Lower leg skin (tissue), 4 donors: Measurements from ENCODE around the gene GBF1. TPM values are rescaled to one million over a fixed set of nuclear protein-coding genes. Genes with fewer than 3 reads are reported as not detected.

ENCODE experiments used
- DNase-seq, 2 donors: peaks; one replicate each; pipeline ENCODE4 v3.0.0-alpha.2; 2019; ENCODE audit warnings: low spot score in 2 of 2
- H3K4me3 ChIP-seq: fragments of 200-600 bp; sonication (generic); 2 replicates; pipeline ENCODE4 v1.5.1; 2017; ENCODE audit warnings: mild to moderate bottlenecking, low read depth; ENCODE audit not compliant: poor library complexity, severe bottlenecking
- POLR2A ChIP-seq, 2 donors: fragments of 450-650 bp; IDR thresholded peaks; one replicate each; pipeline ENCODE4 v1.6.1; 2016 to 2017; ENCODE audit warnings: antibody characterized with exemption in 2 of 2, mild to moderate bottlenecking in 1 of 2, moderate library complexity in 1 of 2
- WGBS, 2 donors: methylation state at CpG; one replicate each; pipeline ENCODE4 v1.1.5; 2018; 5-methylcytosine and 5-hydroxymethylcytosine counted together
- intact Hi-C: fragments of 100-400 bp; cut with DNase I; formaldehyde crosslinking; loops from one replicate; pipeline ENCODE4 v1.15.0; 2023; ENCODE audit warnings: low total_unique reads
- total RNA-seq, 4 donors: library from RNA; depleted of rRNA; stranded (reverse); fragments of >200 nt; gene quantifications; one replicate each; pipeline ENCODE4 v1.1.0, GENCODE V29; 2016
- TF ChIP-seq, protein P1 (sequence below), 3 donors: fragments of 450-650 bp; IDR thresholded peaks; one replicate each; pipeline ENCODE4 v1.5.1; 2016; ENCODE audit warnings: antibody characterized with exemption in 3 of 3, mild to moderate bottlenecking in 3 of 3, moderate library complexity in 2 of 3

The GBF1 gene
- total RNA-seq, 4 donors from 2014 or later = 30.1 to 42.6 (median 39.1) TPM

DNA sequence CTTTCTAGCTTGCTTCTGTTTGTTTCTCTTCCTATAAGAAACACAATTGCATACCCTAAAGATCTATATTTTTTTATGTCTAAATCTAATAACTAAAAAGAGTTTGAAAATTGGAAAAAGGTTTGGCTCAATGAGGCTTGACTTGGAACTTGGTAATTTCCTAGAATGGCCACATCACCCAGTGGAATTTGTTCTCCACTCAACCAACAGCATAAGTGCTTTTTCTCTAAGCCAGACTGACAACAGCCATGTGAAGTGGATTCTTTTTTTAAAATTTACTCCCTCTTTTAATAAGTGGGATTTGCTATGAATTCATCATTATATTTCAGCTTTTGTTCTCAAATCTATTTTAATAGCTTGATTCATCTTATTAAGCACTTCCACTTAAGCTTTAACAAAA is 33.8 kb downstream of the GBF1 start:
- H3K4me3 ChIP-seq = no peak overlapping the region
- intact Hi-C loops = no loop called here
- DNase-seq = no peak
- no peak for TF ChIP-seq POLR2A (IDR thresholded peaks at IDR 0.05)
- TF ChIP-seq, protein P1, sequence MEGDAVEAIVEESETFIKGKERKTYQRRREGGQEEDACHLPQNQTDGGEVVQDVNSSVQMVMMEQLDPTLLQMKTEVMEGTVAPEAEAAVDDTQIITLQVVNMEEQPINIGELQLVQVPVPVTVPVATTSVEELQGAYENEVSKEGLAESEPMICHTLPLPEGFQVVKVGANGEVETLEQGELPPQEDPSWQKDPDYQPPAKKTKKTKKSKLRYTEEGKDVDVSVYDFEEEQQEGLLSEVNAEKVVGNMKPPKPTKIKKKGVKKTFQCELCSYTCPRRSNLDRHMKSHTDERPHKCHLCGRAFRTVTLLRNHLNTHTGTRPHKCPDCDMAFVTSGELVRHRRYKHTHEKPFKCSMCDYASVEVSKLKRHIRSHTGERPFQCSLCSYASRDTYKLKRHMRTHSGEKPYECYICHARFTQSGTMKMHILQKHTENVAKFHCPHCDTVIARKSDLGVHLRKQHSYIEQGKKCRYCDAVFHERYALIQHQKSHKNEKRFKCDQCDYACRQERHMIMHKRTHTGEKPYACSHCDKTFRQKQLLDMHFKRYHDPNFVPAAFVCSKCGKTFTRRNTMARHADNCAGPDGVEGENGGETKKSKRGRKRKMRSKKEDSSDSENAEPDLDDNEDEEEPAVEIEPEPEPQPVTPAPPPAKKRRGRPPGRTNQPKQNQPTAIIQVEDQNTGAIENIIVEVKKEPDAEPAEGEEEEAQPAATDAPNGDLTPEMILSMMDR (IDR thresholded peaks at IDR 0.05) = no peak

DNA sequence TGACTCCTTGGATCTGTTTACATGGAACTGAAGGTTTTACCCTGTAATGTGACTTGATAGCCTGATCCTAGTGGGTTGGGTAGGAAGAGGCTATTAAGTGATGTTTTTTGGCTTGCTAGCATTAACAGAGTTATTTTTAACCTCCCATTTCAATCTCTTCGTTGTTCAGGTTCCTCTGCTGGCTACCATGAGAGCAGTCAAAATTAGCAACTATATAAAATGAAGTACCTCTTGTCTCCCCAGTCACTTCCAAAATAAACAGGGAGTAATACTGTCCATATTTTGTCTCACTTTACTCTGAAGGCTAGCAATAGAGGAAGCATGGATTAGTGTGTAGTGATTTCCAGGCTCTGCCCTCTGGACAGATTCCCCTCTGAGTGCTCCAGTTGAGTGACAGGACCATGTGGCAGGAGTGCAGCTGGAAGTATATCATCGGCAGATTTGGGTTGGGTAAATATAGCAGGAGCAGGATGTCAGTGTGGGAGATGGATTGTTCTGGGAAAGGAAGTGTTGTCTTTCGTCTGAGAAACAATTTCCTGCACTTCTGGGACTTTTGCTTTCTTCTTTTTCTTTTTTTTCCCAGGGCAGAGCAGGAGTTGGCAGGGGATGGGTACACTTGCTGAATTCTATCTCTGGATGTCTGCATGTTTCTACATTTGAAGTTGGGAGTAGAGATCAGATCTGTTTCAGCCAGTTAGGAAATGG is 35.2 kb downstream of the GBF1 start:
- H3K4me3 ChIP-seq = no peak overlapping the region
- intact Hi-C loops = no loop called here
- 4% methylated on average over 3 of the region's 3 CpGs for WGBS, 2 donors
- TF ChIP-seq, protein P1 (IDR thresholded peaks at IDR 0.05) = no peak
- TF ChIP-seq POLR2A (IDR thresholded peaks at IDR 0.05) = no peak
- DNase-seq = no peak

DNA sequence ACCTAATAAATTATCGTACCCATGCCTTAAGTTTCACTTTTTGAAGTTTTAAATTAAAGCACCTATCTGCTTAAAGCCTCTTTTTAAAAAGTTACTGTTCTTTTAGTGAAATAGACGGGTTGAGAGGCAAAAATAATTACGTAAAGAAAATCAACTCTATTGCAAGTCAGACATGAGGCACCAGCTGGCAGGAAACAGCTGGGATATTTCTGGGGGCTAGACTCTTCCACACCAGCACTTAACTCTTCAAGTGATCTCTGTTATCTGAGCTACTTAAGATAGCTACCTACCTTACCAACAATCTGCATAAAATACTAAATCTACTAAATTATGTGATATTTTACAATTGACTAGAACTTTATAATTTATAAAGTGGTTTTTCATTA is 35.8 kb downstream of the GBF1 start:
- no peak for DNase-seq
- TF ChIP-seq POLR2A (IDR thresholded peaks at IDR 0.05) = no peak
- TF ChIP-seq, protein P1 (IDR thresholded peaks at IDR 0.05) = no peak
- 20 to 34% methylated on average over 3 of the region's 3 CpGs for WGBS, 2 donors
- intact Hi-C loops = no loop called here
- H3K4me3 ChIP-seq = no peak overlapping the region

DNA sequence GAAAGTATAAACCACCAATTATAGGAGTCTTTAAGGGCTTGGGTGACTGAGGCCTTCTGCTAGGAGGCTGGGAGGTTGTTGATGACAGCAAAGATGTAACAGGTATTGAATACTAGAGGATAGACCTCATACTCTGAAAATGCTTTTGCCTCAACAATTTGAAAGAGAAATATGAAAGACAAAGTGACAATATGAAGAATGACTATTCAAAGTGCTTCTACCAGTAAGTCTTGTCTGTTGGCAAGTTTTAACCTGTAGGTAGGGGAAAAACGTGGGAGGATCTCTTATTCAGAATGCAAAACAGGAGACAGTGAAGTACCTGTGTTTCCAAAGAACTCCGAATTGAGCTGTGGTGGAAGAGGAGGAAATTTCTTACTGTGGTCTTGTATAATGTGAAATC is 38.2 kb downstream of the GBF1 start:
- intact Hi-C loops = no loop called here
- DNase-seq = no peak
- H3K4me3 ChIP-seq = no peak overlapping the region
- WGBS, 2 donors = 39 to 52% methylated on average over 2 of the region's 2 CpGs
- no peak for TF ChIP-seq POLR2A (IDR thresholded peaks at IDR 0.05)
- TF ChIP-seq, protein P1 (IDR thresholded peaks at IDR 0.05) = no peak

DNA sequence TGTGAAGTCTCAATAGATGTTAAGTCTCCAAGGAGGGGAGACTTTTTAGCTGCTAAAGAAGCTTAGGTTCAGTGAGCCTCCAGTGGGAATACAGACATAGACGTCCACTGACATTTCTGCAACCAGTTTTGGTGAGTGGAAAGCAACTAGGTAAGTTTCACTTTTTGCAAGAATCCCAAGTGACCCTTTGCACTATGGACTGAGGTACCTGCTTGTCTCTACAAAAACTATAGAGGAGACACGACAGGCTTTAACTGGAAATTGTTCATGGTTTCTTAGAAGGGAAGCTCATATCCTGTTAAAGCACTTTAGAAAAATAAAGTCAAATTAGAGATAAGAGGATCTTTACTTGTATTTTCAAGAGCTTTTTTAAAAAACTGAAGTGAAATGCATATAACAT is 38.6 kb downstream of the GBF1 start:
- H3K4me3 ChIP-seq = no peak overlapping the region
- DNase-seq = no peak
- WGBS, 2 donors = 40 to 45% methylated on average over 2 of the region's 2 CpGs
- TF ChIP-seq, protein P1 (IDR thresholded peaks at IDR 0.05) = no peak
- TF ChIP-seq POLR2A (IDR thresholded peaks at IDR 0.05) = no peak
- intact Hi-C loops = no loop called here

DNA sequence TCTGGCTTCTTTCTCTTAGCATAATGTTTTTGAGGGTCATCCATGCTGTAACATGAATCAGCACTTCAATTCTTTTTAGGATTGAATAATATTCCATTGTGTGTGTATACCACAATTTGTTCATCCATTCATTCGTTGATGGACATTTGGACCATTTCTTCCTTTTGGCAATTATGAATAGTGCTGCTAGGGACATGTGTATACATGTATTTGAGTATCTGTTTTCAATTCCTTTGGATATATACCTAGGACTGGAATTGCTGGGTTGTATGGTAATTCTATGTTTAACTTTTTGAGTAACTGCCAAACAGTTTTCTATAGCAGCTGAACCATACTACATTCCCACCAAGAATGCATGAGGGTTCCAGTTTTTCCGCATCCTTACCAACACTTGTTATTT is 39.2 kb downstream of the GBF1 start:
- 55 to 64% methylated on average over 2 of the region's 2 CpGs for WGBS, 2 donors
- H3K4me3 ChIP-seq = no peak overlapping the region
- no peak for DNase-seq
- TF ChIP-seq, protein P1 (IDR thresholded peaks at IDR 0.05) = no peak
- intact Hi-C loops = no loop called here
